ENCODE measurements around the gene PPP2R3A. TPM values are rescaled to one million over a fixed set of nuclear protein-coding genes. Genes with fewer than 3 reads are reported as not detected.

PPP2R3A gene
- total and polyA plus RNA-seq, 2 donors from 2014 or later, result 16.6 to 71.9 TPM

- DNase-seq (no peak), FAIRE-seq (no peak)
- no peak for TF ChIP-seq CTCF (IDR thresholded peaks at IDR 0.05; ENCODE audit: borderline replicate concordance, extremely low read depth, insufficient read depth)
- intact Hi-C loops (cut with DNase I), result no loop called here
- H3K27me3 ChIP-seq (ENCODE audit: control insufficient read depth, insufficient read depth, low read length), result no peaks in the 10 kb centered on the region
- H3K4me1 ChIP-seq (ENCODE audit: control insufficient read depth in 2 of 3, insufficient read depth in 2 of 3, low read depth in 1 of 3, low read length in 3 of 3), result peaks cover 0 to 17% (median 11%) of the 10 kb centered on the region in 3 donors
- no peaks in the 10 kb centered on the region for H3K9me3 ChIP-seq (ENCODE audit: control insufficient read depth in 2 of 3, insufficient read depth in 1 of 3, low read length in 3 of 3)
- no peak overlapping the region for H3K27ac ChIP-seq (ENCODE audit: low read depth in 2 of 2, low read length in 2 of 2)
- no peak overlapping the region for H3K4me3 ChIP-seq (ENCODE audit: low read length in 3 of 3)
- H3K36me3 ChIP-seq (ENCODE audit: control insufficient read depth in 2 of 3, insufficient read depth in 3 of 3, low read length in 3 of 3), result no peaks in the 10 kb centered on the region
- no peak overlapping the region for H3K9ac ChIP-seq (ENCODE audit: low read length in 3 of 3)
Measured at GRCh38 chr3:136184703-136185102, 219.2 kb downstream of the PPP2R3A start.

- intact Hi-C loops (cut with DNase I), result no loop called here
- Histone ChIP-seq H3K9ac (ENCODE audit: low read length in 3 of 3) (no peak overlapping the region), H3K27me3 (ENCODE audit: control insufficient read depth, insufficient read depth, low read length) (no peaks in the 10 kb centered on the region), H3K9me3 (ENCODE audit: control insufficient read depth in 2 of 3, insufficient read depth in 1 of 3, low read length in 3 of 3) (no peaks in the 10 kb centered on the region), H3K4me3 (ENCODE audit: low read length in 3 of 3) (no peak overlapping the region), H3K4me1 (ENCODE audit: control insufficient read depth in 2 of 3, insufficient read depth in 2 of 3, low read depth in 1 of 3, low read length in 3 of 3) (peaks cover 0 to 23% (median 11%) of the 10 kb centered on the region in 3 donors), H3K27ac (ENCODE audit: low read depth in 2 of 2, low read length in 2 of 2) (no peak overlapping the region), H3K36me3 (ENCODE audit: control insufficient read depth in 2 of 3, insufficient read depth in 3 of 3, low read length in 3 of 3) (no peaks in the 10 kb centered on the region)
- no peak for FAIRE-seq
- no peak for DNase-seq
- no peak for TF ChIP-seq CTCF (IDR thresholded peaks at IDR 0.05; ENCODE audit: borderline replicate concordance, extremely low read depth, insufficient read depth)
Measured at GRCh38 chr3:136186344-136186743, 220.8 kb downstream of the PPP2R3A start.

- no peaks in the 10 kb centered on the region for H3K27me3 ChIP-seq (ENCODE audit: control insufficient read depth, insufficient read depth, low read length)
- no peak for FAIRE-seq
- no peak for TF ChIP-seq CTCF (IDR thresholded peaks at IDR 0.05; ENCODE audit: borderline replicate concordance, extremely low read depth, insufficient read depth)
- no peak overlapping the region for H3K9ac ChIP-seq (ENCODE audit: low read length in 3 of 3)
- H3K4me3 ChIP-seq (ENCODE audit: low read length in 3 of 3), result no peak overlapping the region
- intact Hi-C loops (cut with DNase I), result no loop called here
- no peak for DNase-seq
- peaks cover 0 to 28% (median 13%) of the 10 kb centered on the region in 3 donors for H3K4me1 ChIP-seq (ENCODE audit: control insufficient read depth in 2 of 3, insufficient read depth in 2 of 3, low read depth in 1 of 3, low read length in 3 of 3)
- no peak overlapping the region for H3K27ac ChIP-seq (ENCODE audit: low read depth in 2 of 2, low read length in 2 of 2)
- no peaks in the 10 kb centered on the region for H3K36me3 ChIP-seq (ENCODE audit: control insufficient read depth in 2 of 3, insufficient read depth in 3 of 3, low read length in 3 of 3)
- H3K9me3 ChIP-seq (ENCODE audit: control insufficient read depth in 2 of 3, insufficient read depth in 1 of 3, low read length in 3 of 3), result no peaks in the 10 kb centered on the region
Measured at GRCh38 chr3:136186846-136187245, 221.3 kb downstream of the PPP2R3A start.

- intact Hi-C loops (cut with DNase I), result no loop called here
- H3K36me3 ChIP-seq (ENCODE audit: control insufficient read depth in 2 of 3, insufficient read depth in 3 of 3, low read length in 3 of 3), result no peaks in the 10 kb centered on the region
- no peaks in the 10 kb centered on the region for H3K27me3 ChIP-seq (ENCODE audit: control insufficient read depth, insufficient read depth, low read length)
- TF ChIP-seq CTCF (IDR thresholded peaks at IDR 0.05; ENCODE audit: borderline replicate concordance, extremely low read depth, insufficient read depth), result no peak
- peaks cover 0 to 30% (median 13%) of the 10 kb centered on the region in 3 donors for H3K4me1 ChIP-seq (ENCODE audit: control insufficient read depth in 2 of 3, insufficient read depth in 2 of 3, low read depth in 1 of 3, low read length in 3 of 3)
- DNase-seq (no peak), FAIRE-seq (no peak)
- H3K27ac ChIP-seq (ENCODE audit: low read depth in 2 of 2, low read length in 2 of 2), result no peak overlapping the region
- H3K4me3 ChIP-seq (ENCODE audit: low read length in 3 of 3), result no peak overlapping the region
- H3K9me3 ChIP-seq (ENCODE audit: control insufficient read depth in 2 of 3, insufficient read depth in 1 of 3, low read length in 3 of 3), result no peaks in the 10 kb centered on the region
- no peak overlapping the region for H3K9ac ChIP-seq (ENCODE audit: low read length in 3 of 3)
Measured at GRCh38 chr3:136187868-136188267, 222.3 kb downstream of the PPP2R3A start.

All from kidney (tissue), 14 donors.